NCI-H1930 (cell line): ENCODE measurements around the gene COX5A.
"Not testable (repeated sequence)": the region's sequence is repeated elsewhere in the genome, so short reads cannot be mapped to it uniquely, and the experiment has no call there.

ENCODE experiments used
- DNase-seq, 2 experiments: peaks; one replicate each; lab custom pipeline; 2025; lab: John Stamatoyannopoulos, UW

The COX5A gene

GRCh38 chr15:74955796-74956647 is 18.1 kb upstream of the COX5A start:
- peak; percentile 65 to 85 for DNase-seq

GRCh38 chr15:74955017-74955416 is 17.1 kb upstream of the COX5A start:
- no peak for DNase-seq

DNA sequence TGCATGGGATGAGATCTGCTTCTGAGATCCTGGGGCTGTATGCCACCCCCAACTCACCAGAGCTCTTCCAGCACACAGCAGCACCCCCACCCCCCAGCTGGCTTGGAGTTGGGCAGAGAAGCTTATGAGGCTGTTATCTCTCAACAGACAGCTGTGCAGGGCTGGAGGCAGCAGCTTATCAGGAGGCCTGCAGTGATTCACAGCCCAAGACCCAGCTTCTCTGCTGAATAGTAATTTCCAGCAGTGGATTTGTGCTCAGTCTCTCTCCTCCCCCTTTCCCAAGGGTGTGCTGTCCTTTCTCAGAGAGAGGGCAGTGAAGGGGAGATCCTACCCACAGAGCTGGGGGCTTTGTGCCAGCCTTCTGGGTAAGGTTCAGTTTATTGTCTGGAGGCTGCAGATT is 16.6 kb upstream of the COX5A start:
- no peak for DNase-seq

DNA sequence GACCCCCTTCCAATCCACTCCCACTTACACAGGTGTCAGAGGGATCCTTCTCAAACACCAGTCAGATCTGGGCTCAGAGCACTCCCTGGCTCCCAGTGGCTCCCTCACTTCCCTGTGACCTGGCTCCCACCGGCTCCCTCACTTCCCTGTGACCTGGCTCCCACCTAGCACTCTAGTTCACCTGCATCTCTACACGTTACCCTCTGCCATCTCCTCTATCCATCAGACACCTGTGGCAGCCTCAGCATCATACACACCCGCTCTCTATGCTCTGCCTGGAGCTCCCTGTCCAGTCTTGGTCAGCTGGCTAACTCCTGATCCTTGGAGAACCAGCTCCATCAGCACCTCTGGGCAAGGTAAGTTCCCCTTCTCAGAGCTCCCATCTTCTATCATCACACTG is 13.1 kb upstream of the COX5A start:
- DNase-seq, result no peak

GRCh38 chr15:74950078-74950908 is 12.4 kb upstream of the COX5A start:
- peak; percentile 51 to 70 for DNase-seq

DNA sequence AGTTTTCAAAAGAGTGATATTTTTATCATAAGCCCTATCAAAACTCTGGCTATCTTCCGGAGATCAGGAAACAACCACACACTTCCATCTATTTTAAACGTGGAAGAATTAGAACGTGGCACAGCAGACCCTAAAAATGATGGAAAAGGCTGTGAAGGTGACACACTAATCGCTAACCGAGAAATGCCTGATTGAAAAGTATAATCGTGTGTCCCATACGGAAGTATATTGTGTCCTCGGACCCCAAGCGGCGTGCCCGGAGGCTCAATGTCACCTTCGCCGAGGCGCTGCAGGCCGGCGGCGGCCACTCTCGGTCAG is 642 bp downstream of the COX5A start:
- DNase-seq, result no peak

- peak in 1 of 2 experiments; percentile 43 for DNase-seq
These were observed 2.7 kb downstream of the COX5A start for GRCh38 chr15:74935193-74935592.

GRCh38 chr15:74933573-74933972 is 4.3 kb downstream of the COX5A start:
- DNase-seq, result no peak

DNA sequence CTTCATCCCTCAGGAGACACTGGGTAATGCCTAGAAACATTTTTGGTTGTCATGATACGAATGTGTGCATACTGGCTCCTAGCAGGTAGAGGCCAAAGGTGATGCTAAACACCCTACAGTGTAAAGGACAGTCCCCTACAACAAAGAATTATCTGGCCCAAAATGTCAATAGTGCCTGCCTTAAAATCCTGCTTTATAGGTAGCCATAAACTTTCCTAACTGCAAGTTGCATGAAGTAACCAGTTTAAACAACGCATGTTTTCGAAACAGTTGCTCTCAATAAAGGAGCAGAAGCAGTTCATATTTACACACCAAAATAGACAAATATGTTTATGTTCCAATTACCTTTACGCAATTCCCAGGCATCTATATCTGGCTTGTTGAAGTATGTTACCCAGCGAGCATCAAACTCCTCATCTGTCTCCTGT is 9.1 kb downstream of the COX5A start:
- peak in 1 of 2 experiments; percentile 5 for DNase-seq

GRCh38 chr15:74924525-74924924 is 13.3 kb downstream of the COX5A start:
- no peak for DNase-seq

DNA sequence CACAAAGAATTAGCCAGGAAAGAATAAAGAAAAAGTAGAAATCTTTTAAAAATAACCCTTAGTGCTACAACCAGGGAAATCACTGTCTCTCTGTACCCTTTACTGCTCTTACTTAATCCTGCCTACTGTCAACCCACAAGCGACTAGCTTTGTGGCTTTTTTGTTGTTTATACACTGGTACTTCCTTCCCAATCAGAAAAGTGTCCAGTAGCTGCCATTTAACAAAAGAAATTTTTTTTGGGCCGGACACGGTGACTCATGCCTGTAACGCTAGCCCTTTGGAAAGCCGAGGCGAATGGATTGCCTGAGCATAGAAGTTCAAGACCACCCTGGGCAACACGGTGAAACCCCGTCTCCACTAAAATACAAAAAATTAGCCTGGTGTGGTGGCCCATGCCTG is 17.4 kb downstream of the COX5A start:
- no peak for DNase-seq

DNA sequence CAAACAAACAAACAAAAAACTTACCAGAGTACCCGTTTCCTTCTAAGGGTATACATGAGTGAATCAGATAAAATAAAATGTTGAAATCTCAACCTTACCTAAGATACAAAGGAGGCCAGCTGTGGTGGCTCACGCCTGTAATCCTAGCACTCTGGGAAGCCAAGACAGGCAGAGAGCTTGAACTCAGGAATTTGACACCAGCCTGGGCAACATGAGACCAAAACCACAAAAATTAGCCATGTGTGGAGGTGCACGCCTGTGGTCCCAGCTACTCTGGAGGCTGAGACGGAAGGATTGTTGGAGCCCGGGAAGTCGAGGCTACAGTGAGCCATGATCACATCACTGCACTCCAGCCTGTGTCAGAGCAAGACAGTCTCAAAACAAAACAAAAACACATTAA is 20.2 kb downstream of the COX5A start:
- DNase-seq, result no peak

- not testable (repeated sequence) for DNase-seq
These were observed 24.1 kb downstream of the COX5A start for GRCh38 chr15:74913799-74914198.

DNA sequence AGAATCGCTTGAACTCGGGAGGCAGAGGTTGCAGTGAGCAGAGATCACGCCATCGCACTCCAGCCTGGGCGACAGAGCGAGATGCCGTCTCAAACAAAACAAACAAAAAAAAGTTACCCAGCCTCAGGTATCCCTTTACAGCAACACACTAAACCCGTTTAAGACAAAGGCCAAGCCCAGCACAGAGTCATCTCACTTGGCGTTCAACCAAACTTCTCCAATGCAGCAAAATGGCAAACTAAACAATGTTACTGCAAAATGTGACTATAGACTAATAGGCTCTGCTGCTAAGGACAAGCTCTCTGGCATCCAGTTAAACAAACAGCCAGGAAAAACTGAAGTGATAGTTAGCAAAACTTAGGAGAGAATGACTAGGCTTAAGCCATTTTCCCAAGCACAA is 24.8 kb downstream of the COX5A start:
- DNase-seq, result no peak

DNA sequence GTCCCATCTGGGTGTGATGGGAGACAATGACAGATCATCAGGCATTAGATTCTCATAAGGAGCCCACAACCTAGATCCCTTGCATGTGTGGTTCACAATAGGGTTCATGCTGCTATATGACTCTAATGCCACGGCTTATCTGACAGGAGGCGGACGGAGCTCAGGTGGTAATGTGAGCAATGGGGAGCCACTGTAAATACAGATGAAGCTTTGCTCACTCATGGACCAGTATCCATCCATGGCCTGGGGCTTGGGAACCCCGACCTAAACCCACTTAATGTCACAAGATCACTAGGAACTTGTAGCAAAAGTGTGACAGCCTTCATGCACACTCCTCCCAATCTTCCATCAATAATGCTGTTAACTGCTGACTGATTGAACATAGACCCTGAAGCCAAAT is 29.2 kb downstream of the COX5A start:
- no peak for DNase-seq

DNA sequence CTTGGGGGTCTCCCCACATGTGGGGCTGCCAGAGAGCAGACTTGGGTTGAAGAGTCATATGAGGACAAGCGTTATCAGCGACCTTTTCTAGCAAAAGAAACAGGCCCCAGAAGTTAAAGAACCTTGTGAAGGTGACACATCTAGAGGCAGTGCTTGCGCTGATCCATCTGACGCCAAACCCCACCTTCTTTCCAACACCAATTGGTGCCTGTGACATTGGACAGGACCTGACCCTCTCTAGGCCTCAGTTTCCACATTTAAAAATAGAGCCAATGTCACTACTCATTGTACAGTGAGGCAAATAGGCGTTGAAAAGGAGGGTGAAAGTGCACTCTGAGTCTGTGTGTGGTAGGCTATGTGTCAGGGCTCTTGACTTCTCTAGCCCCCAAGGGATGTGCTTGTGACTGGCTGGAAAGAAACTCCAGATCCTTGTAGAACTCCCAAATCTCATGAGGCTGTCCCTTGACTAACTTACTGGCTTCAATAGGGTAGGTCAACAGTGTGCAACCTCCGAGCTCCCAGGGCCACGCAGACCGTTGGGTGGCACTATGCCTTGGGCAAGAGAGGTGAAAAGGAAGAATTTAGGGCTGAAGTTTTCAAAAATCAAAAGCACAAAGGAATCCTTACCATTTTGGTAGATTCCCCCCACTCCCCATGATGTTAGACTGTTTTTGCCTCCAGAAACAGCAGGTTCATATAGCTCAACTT is 30.6 kb downstream of the COX5A start:
- no peak for DNase-seq

DNA sequence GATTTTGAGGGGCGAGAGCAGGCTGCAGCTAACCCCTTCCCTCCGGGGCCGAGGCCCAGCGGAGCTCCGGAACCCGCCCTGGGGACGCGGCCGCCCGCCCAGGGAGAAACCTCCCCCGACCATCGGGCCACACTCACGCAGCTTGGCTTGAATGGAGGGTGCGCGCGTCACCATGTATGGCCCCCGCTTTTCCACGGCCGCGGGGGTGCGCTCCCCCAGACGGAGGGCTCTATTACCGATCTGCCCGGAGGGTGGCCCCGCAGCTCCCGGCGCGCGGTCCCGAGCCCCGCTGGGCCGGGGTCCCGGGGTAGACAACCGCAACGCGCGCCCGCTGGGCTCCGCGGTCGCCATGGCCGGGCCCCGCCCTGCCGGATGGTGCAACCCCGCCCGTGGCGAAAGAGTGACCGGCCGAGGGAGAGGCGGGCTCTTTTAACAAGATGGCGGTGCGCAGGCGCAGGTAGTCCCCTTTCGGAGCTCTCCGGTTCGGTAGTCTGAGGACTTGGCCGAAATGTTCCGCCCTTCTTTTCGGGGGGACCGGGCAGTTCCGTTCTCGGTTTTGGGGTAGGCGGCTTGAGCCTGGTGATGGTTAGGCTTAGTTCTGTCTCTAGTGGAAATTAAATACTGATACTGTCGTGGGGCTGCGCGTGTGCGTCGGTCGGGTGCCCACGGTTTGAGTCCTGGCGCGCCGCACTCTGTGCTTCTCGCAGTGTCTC is 31.3 kb downstream of the COX5A start, which contains the start of gene FAM219B:
Gene FAM219B, minus strand, starts transcription at position 402 of the 713 bp plus-strand sequence. Its CDS starts 51 bp downstream, at position 351.
- peak; percentile 71 to 83 for DNase-seq

GRCh38 chr15:74906067-74906449 is 31.8 kb downstream of the COX5A start:
- DNase-seq, result no peak

DNA sequence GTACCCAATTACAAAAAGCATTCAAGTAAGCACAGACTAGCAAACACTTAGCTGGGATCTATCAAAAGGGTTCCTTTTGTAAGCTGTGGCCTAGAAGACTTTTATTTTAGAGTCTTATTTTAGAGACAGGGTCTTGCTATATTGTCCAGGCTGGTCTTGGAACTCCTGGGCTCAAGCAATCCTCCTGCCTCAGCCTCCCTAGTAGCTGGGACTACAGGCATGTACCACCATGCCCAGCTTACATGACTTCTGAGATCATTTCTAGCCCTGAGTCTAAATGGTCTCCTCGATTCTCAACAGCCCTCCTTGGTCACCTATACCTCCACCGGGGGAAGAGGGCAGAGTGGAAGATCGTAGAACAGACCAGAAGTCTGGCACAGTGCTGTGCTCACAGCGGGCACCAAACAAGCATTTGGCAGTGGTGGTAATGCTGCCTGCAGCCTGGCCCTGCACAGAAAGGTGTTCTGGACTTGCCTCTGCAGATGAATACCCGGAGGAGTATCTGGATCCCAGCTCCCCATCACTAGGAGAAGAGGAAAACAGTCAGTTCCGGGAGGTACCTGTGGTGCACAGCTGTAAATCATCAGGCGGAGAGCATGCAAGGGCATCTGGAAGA is 33.6 kb downstream of the COX5A start:
- no peak for DNase-seq

- DNase-seq, result no peak
These were observed 34.2 kb downstream of the COX5A start for GRCh38 chr15:74903676-74904075.

DNA sequence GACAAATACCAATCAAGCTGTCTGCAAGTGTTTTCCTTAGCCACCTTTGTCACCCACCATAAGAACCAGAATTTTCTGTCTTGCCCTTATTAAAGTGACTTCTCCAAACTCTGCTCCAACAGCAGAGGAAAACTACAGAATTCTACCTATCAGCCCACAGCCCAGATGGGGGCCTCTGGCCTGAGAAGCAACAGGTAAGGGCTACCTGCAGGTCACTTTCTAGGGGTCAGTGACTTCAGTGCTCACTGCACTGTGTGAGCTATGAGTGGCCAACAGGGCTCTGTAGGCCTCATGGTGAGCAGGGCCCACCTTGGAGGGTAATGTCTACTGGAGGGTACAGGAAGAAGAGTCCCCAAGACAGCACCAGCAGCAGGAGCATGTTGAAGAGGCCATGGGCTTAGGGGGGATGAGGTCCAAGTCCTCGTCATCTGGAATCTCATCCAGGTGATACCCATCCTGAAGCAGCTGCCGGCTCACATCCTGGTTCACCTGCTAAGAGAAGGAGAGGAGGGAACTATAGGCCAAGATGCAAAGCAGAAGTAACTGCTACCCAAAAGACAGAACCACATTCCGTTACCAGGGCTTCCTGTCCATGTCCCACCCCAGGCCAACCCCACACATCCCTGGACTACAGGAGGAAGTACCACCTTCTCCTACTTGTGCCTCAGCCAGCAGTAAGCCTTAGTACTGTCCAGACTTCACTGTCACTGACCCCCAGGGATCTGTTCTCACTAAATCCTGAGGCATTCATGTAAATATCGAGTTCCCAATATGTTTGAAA is 35.4 kb downstream of the COX5A start:
- DNase-seq, result no peak
